Smooth muscle cell (in vitro differentiated cells): Measurements from ENCODE around the gene GRIFIN. TPM values are rescaled to one million over a fixed set of nuclear protein-coding genes. Genes with fewer than 3 reads are reported as not detected.

Source experiments
- DNase-seq: peaks from one replicate; lab custom pipeline; 2025; ENCODE audit not compliant: unreplicated experiment; lab: John Stamatoyannopoulos, UW
- H2AFZ ChIP-seq: fragments of 200-600 bp; sonication (generic); 2 replicates; pipeline ENCODE4 v1.6.0; 2016; ENCODE audit warnings: antibody characterized with exemption, low read depth, mild to moderate bottlenecking
- H3F3A ChIP-seq: fragments of 200-600 bp; sonication (generic); 2 replicates; pipeline ENCODE4 v1.6.0; 2017; ENCODE audit warnings: antibody characterized with exemption, low read depth
- H3K27ac ChIP-seq: fragments of 200-600 bp; sonication (generic); 2 replicates; pipeline ENCODE4 v1.5.1; 2016; ENCODE audit warnings: low read depth, mild to moderate bottlenecking
- H3K27me3 ChIP-seq: fragments of 200-600 bp; sonication (generic); 2 replicates; pipeline ENCODE4 v1.6.1; 2016; ENCODE audit warnings: low read depth, mild to moderate bottlenecking
- H3K36me3 ChIP-seq: fragments of 200-600 bp; sonication (generic); 2 replicates; pipeline ENCODE4 v1.5.1; 2016; ENCODE audit warnings: low read depth
- H3K4me1 ChIP-seq: fragments of 200-600 bp; sonication (generic); 2 replicates; pipeline ENCODE4 v1.5.1; 2016; ENCODE audit warnings: low read depth
- H3K4me2 ChIP-seq: fragments of 200-600 bp; sonication (generic); 2 replicates; pipeline ENCODE4 v1.6.0; 2016; ENCODE audit warnings: mild to moderate bottlenecking
- H3K4me3 ChIP-seq: fragments of 200-600 bp; sonication (generic); 2 replicates; pipeline ENCODE4 v1.5.1; 2016; ENCODE audit warnings: mild to moderate bottlenecking
- H3K79me2 ChIP-seq: fragments of 200-600 bp; sonication (generic); 2 replicates; pipeline ENCODE4 v1.6.0; 2016; ENCODE audit warnings: low read depth, mild to moderate bottlenecking
- H3K9ac ChIP-seq: fragments of 200-600 bp; sonication (generic); 2 replicates; pipeline ENCODE4 v1.6.0; 2016; ENCODE audit warnings: low read depth
- H3K9me3 ChIP-seq: fragments of 200-600 bp; sonication (generic); replicated peaks from 2 replicates; pipeline ENCODE4 v1.5.1; 2016; ENCODE audit warnings: low read depth
- H4K20me1 ChIP-seq: fragments of 200-600 bp; sonication (generic); 2 replicates; pipeline ENCODE4 v1.6.0; 2016; ENCODE audit warnings: low read depth
- WGBS: methylation state at CpG from one replicate; pipeline ENCODE4 v1.1.7; 2016; ENCODE audit warnings: low lambda C conversion rate; 5-methylcytosine and 5-hydroxymethylcytosine counted together
- polyA plus RNA-seq: library from polyadenylated mRNA; unstranded; fragments of >200 nt; fragmentation: Nextera tagmentation; extraction: Ambion mirVana; gene quantifications from 2 replicates; pipeline ENCODE4 v1.2.1, GENCODE V29; 2016
- total RNA-seq: library from RNA; depleted of rRNA; stranded (reverse); fragments of >200 nt; gene quantifications from 2 replicates; pipeline ENCODE4 v1.2.3, GENCODE V29; 2014
- TF ChIP-seq, protein P1 (sequence below): fragments of 200-600 bp; sonication (generic); IDR thresholded peaks from 2 replicates; pipeline ENCODE4 v1.5.1; 2017; ENCODE audit warnings: borderline replicate concordance, mild to moderate bottlenecking, antibody characterized with exemption; ENCODE audit not compliant: insufficient read depth, poor library complexity, severe bottlenecking

Gene GRIFIN
- total and polyA plus RNA-seq, 2 experiments from 2014 or later: not detected

DNA sequence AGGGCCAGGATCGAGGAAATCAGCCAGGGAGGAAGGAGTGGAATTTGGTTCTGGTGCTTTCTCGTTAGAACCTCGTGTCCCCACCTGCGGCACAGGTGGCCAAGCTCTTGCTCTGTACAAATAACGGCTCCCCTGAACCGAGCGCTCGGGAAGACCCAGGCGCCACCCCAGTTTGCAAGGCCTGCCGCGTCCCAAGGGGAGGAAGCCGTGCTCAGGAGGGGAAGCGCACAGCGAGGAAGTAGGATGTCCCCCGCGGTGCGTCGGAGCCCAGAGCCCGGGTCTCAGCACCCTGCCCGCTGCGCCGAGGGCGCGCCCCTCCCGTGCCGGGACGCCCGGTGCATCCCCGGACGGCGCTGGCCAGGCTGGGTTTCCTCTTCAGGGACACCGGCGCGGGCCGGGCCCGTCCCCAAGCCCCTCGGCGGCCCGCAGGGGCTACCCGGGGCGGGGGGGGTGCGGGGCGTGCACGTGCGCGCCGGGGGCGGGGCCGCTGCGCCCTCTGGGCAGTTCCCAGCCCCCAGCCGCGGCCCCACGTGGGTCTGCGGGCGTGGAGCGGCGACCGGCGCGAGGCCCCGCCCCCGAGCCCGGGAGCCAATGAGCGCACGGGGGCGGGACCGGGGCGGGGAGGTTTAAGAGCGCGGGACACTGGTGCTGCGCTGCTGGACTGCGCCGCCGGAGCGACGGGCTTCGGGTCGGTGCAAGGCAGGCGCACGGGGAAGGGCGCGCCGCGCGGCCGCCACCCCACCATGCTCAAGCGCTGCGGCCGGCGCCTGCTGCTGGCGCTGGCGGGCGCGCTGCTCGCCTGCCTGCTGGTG, 43.1 kb upstream of the GRIFIN start, which contains the start of gene LFNG:
LFNG (plus strand) TSS at position 656 of the 812 bp plus-strand sequence; CDS start at position 744, 88 bp downstream.
- TF ChIP-seq, protein P1, sequence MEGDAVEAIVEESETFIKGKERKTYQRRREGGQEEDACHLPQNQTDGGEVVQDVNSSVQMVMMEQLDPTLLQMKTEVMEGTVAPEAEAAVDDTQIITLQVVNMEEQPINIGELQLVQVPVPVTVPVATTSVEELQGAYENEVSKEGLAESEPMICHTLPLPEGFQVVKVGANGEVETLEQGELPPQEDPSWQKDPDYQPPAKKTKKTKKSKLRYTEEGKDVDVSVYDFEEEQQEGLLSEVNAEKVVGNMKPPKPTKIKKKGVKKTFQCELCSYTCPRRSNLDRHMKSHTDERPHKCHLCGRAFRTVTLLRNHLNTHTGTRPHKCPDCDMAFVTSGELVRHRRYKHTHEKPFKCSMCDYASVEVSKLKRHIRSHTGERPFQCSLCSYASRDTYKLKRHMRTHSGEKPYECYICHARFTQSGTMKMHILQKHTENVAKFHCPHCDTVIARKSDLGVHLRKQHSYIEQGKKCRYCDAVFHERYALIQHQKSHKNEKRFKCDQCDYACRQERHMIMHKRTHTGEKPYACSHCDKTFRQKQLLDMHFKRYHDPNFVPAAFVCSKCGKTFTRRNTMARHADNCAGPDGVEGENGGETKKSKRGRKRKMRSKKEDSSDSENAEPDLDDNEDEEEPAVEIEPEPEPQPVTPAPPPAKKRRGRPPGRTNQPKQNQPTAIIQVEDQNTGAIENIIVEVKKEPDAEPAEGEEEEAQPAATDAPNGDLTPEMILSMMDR: no peak
- Histone ChIP-seq H3K36me3 (no peaks in the 10 kb centered on the region), H3K79me2 (peaks cover 42% of the 10 kb centered on the region), H3K4me3 (peak within 1 kb of the TSS; percentile 59), H2AFZ (peak within 1 kb of the TSS; percentile 27), H3K27me3 (no peaks in the 10 kb centered on the region), H3F3A (peaks cover 37% of the 10 kb centered on the region), H3K9me3 (no peaks in the 10 kb centered on the region), H3K27ac (peak within 1 kb of the TSS; percentile 93), H3K4me2 (peak within 1 kb of the TSS; percentile 94), H4K20me1 (peaks cover 44% of the 10 kb centered on the region), H3K4me1 (peaks cover 55% of the 10 kb centered on the region), H3K9ac (peak within 1 kb of the TSS; percentile 68)
- peak; percentile 48 for DNase-seq
- WGBS: 2% methylated on average over 64 of the region's 95 CpGs

DNA sequence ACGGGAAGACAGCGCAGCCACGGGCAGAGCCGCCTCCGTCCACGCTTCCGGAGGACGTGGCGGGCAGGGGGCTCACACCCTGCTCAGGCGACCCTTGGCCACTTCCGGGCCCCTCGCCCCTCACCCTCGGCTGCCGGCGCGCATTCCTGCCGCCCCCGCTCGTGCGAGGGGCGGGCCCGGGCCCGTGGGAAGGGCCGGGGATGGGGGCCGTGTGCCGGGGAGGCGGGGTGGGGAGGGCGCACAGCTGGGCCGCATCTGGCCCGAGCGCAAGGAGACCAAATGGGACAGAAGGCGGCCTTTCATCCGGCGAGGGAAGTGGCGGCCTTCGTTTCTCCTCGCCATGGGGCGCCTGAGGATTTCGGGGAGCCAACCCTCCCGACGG, 42.5 kb upstream of the GRIFIN start:
- peak overlapping the region; percentile 52 for H3K4me3 ChIP-seq
- H3K36me3 ChIP-seq: no peaks in the 10 kb centered on the region
- H3F3A ChIP-seq: peaks cover 33% of the 10 kb centered on the region
- H3K27me3 ChIP-seq: no peaks in the 10 kb centered on the region
- peaks cover 38% of the 10 kb centered on the region for H4K20me1 ChIP-seq
- no peaks in the 10 kb centered on the region for H3K9me3 ChIP-seq
- TF ChIP-seq, protein P1: no peak
- peaks cover 49% of the 10 kb centered on the region for H3K4me1 ChIP-seq
- peak overlapping the region; percentile 94 for H3K4me2 ChIP-seq
- peak overlapping the region; percentile 93 for H3K27ac ChIP-seq
- H3K9ac ChIP-seq: peak overlapping the region; percentile 68
- H3K79me2 ChIP-seq: peaks cover 36% of the 10 kb centered on the region
- H2AFZ ChIP-seq: peak overlapping the region; percentile 27
- WGBS: 3% methylated on average over 17 of the region's 41 CpGs
- DNase-seq: no peak

DNA sequence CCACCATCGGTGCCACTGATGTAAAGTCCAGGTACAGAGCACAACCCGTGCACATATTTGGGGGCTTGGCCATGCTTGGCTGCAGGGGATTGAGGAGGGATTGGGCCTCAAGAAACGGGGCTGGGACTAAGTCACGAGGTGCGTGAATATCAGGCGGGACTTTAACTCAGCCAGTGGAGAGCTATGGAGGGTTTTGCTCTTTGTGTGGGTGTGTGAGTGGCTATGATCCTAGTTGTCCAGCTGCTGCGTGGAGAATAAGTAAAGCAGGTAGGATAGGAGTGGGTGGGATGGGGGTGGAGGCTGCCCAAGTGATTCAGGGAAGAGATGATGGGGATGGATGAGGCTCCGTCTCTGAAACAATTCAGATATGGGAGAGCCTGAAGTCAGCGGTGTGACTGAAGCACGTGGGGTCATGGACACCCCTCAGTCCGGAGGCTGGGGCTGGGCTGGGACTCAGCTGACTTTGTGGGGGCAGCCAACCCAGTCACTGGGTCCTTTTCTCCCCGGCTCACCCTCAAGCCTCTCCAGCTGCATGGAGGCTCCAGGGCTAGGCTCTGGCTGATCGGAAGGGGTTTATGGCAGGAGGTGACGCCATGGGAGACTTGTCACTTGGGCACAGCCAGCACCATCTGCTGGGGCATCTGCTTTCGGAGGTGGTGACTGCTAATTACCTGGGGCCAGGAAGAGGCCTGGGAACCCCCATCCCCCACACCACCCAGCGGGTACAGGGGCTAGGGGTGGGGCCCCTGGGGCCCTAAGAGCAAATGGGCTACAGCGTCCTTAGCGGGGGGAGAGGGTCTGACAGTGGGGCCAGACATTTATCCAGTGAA, 41.7 kb upstream of the GRIFIN start:
- Histone ChIP-seq H4K20me1 (peaks cover 29% of the 10 kb centered on the region), H3K4me1 (peaks cover 40% of the 10 kb centered on the region), H3K4me2 (peak overlapping the region; percentile 94), H3K27ac (peak overlapping the region; percentile 93), H3K4me3 (no peak overlapping the region), H3K9ac (peak overlapping the region; percentile 68), H3K27me3 (no peaks in the 10 kb centered on the region), H3K36me3 (no peaks in the 10 kb centered on the region), H3F3A (peaks cover 30% of the 10 kb centered on the region), H3K9me3 (no peaks in the 10 kb centered on the region), H2AFZ (no peak overlapping the region), H3K79me2 (peaks cover 28% of the 10 kb centered on the region)
- 29% methylated on average over 18 of the region's 18 CpGs for WGBS
- TF ChIP-seq, protein P1: no peak
- DNase-seq: no peak
